HEK293T (cell line): ENCODE data around the gene GPR137B.
"Not testable (repeated sequence)": the region's sequence is repeated elsewhere in the genome, so short reads cannot be mapped to it uniquely, and the experiment has no call there.

Experiments
- CTCF ChIA-PET: fragments of 350-600 bp; formaldehyde crosslinking; extraction: SDS; loops from one replicate; lab custom pipeline; 2021; ENCODE audit warnings: antibody characterized with exemption, inconsistent platforms; lab: Yijun Ruan, JAX
- POLR2A ChIA-PET: fragments of 350-600 bp; formaldehyde crosslinking; extraction: SDS; loops from one replicate; lab custom pipeline; 2020; ENCODE audit warnings: antibody characterized with exemption, inconsistent platforms; lab: Yijun Ruan, JAX
- DNase-seq: peaks from one replicate; pipeline ENCODE4 v3.0.0; 2012; ENCODE audit warnings: mixed read lengths; ENCODE audit errors: extremely low spot score
- ARNT ChIP-seq: fragments of 450-650 bp; IDR thresholded peaks from 2 replicates; pipeline ENCODE4 v1.6.1; 2017; ENCODE audit warnings: mild to moderate bottlenecking
- BHLHE40 ChIP-seq: fragments of 450-650 bp; IDR thresholded peaks from 2 replicates; pipeline ENCODE4 v1.6.1; 2016; ENCODE audit warnings: mild to moderate bottlenecking, moderate library complexity, borderline replicate concordance
- CTBP1 ChIP-seq: fragments of 450-650 bp; IDR thresholded peaks from 2 replicates; pipeline ENCODE4 v1.6.1; 2016; ENCODE audit warnings: borderline replicate concordance
- ELF4 ChIP-seq: fragments of 450-650 bp; IDR thresholded peaks from 2 replicates; pipeline ENCODE4 v1.6.1; 2017; ENCODE audit warnings: antibody characterized with exemption
- FOXA1 ChIP-seq: fragments of 450-650 bp; IDR thresholded peaks from 2 replicates; pipeline ENCODE4 v1.6.1; 2016; ENCODE audit warnings: mild to moderate bottlenecking
- FOXK2 ChIP-seq: fragments of 450-650 bp; IDR thresholded peaks from 2 replicates; pipeline ENCODE4 v1.6.1; 2016; ENCODE audit warnings: mild to moderate bottlenecking
- FOXM1 ChIP-seq: fragments of 450-650 bp; IDR thresholded peaks from 2 replicates; pipeline ENCODE4 v1.6.1; 2017; ENCODE audit warnings: mild to moderate bottlenecking, borderline replicate concordance
- HDGF ChIP-seq: fragments of 450-650 bp; IDR thresholded peaks from 2 replicates; pipeline ENCODE4 v1.6.1; 2017; ENCODE audit warnings: antibody characterized with exemption, borderline replicate concordance
- L3MBTL2 ChIP-seq: fragments of 450-650 bp; conservative IDR thresholded peaks from 2 replicates; pipeline ENCODE4 v1.6.1; 2016; ENCODE audit warnings: mild to moderate bottlenecking
- LEF1 ChIP-seq: fragments of 450-650 bp; IDR thresholded peaks from 2 replicates; pipeline ENCODE4 v1.6.1; 2017; ENCODE audit warnings: mild to moderate bottlenecking, borderline replicate concordance
- NFRKB ChIP-seq: fragments of 450-650 bp; IDR thresholded peaks from 2 replicates; pipeline ENCODE4 v1.6.1; 2016; ENCODE audit warnings: mild to moderate bottlenecking, moderate library complexity
- SP1 ChIP-seq: fragments of 450-650 bp; IDR thresholded peaks from 2 replicates; pipeline ENCODE4 v1.6.1; 2017
- SUZ12 ChIP-seq: fragments of 450-650 bp; IDR thresholded peaks from 2 replicates; pipeline ENCODE4 v1.6.1; 2016; ENCODE audit warnings: mild to moderate bottlenecking
- TARDBP ChIP-seq: fragments of 450-650 bp; IDR thresholded peaks from 2 replicates; pipeline ENCODE4 v1.6.1; 2016
- ZNF384 ChIP-seq: fragments of 450-650 bp; IDR thresholded peaks from 2 replicates; pipeline ENCODE4 v1.6.1; 2016
- TF ChIP-seq, protein P1 (sequence below): fragments of 450-650 bp; IDR thresholded peaks from 2 replicates; pipeline ENCODE4 v1.6.1; 2016

Gene GPR137B

GRCh38 chr1:236175642-236176336 lies 33.5 kb downstream of the GPR137B start:
- CTCF ChIA-PET = interaction anchor here (0.6 kb wide), 1 partner anchor 178 kb away, joined by 4 read pairs; no protein-coding TSS in a partner anchor
- POLR2A ChIA-PET = no interaction called here
- DNase-seq = no peak
- TF ChIP-seq CTBP1 (no peak), SUZ12 (no peak), ZNF384 (no peak), ARNT (no peak), NFRKB (no peak), ELF4 (no peak), LEF1 (no peak), FOXM1 (no peak), BHLHE40 (no peak), L3MBTL2 (no peak), FOXA1 (no peak), FOXK2 (no peak), SP1 (no peak), HDGF (no peak)
- TF ChIP-seq, protein P1, sequence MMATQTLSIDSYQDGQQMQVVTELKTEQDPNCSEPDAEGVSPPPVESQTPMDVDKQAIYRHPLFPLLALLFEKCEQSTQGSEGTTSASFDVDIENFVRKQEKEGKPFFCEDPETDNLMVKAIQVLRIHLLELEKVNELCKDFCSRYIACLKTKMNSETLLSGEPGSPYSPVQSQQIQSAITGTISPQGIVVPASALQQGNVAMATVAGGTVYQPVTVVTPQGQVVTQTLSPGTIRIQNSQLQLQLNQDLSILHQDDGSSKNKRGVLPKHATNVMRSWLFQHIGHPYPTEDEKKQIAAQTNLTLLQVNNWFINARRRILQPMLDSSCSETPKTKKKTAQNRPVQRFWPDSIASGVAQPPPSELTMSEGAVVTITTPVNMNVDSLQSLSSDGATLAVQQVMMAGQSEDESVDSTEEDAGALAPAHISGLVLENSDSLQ = no peak

DNA sequence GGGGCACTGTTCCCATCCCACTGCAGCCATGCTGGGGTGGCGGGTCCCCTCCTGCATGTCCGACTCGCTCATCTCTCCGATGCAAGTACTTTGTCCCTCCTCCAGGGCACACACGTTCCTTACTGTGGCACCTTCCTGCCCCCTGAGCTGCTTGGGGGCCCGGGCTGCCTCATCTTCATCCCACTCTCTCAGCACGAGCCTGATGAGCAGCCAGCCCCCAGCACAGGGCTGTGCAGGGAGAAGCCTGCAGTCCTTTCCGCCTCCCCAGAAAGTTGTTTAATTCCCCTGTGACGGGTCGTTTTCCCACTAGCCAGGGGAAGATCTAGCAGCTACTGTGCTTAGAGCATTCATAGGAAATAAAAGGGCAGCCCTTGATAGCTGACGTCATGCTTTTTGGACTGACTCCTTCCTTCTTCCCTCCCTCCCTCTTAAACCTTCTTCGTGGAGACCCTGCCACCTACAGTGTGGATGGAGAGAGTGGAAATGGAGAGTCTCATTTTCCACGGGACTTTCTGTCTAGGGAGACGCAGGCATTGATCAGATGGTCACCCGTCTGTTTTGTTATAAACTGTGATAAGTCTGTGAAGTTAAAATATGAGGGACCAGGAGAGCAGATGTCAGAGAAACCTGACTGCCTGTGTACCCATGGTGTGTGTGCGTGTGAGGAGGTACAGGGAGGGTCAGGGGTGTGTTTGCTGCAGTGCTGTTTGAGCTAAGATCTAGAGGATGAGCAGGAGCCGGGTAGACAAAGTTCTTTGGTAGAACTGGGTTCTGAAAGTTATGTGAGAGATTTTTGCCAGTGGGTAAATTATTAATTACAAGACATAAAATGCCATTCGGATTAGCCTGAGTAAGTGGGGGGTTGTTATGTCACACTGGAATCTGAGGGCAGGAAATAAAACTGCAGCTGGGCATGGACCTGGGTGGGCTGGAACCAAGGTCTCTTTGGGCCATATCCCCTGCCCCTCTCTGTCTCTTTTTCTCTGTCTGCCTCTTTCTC lies 34.3 kb downstream of the GPR137B start:
- POLR2A ChIA-PET = no interaction called here
- no peak for DNase-seq
- TF ChIP-seq SUZ12 (no peak), TARDBP (no peak), FOXA1 (no peak), L3MBTL2 (no peak), BHLHE40 (no peak), FOXM1 (no peak), SP1 (no peak), LEF1 (no peak), CTBP1 (no peak)
- TF ChIP-seq, protein P1 = no peak
- CTCF ChIA-PET = interaction anchor here (0.6 kb wide), 1 partner anchor 177 kb away, joined by 4 read pairs; no protein-coding TSS in a partner anchor

DNA sequence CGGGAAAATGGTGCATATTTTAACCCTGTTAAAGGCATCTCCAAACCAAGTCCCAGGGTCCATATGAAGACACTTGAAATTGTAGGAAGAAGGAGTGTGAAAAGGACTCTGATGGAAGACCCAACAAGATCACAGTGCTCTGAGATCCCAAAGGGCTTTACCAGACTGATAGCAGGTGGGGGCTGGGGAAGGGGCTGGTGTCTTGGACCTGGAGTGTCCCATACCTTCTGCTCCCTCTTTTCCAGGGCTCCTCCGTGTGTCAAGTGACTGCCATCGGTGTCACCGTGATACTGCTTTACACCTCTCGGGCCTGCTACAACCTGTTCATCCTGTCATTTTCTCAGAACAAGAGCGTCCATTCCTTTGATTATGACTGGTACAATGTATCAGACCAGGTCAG lies 37.3 kb downstream of the GPR137B start:
- POLR2A ChIA-PET = no interaction called here
- CTCF ChIA-PET = no interaction called here
- DNase-seq = no peak
- TF ChIP-seq BHLHE40 (no peak), FOXM1 (no peak), HDGF (no peak)

DNA sequence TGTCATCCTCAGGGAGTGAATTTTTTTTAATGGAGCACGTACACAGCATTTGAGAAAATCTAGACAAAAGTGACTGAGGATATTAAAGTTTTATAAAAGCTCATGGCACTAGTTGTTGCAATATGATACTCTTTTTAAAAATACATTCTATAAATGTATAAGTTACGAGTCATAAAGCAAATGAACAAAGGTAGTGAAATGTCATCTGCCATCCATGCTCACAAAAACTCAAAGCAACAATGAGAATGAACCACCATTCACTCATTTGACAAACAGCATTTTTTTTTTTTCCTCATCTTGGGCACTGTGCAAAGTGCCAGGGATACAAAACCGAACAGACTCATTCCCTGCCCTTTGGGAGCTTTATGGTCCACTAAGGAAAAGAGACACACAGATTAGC lies 38.7 kb downstream of the GPR137B start:
- POLR2A ChIA-PET = no interaction called here
- CTCF ChIA-PET = no interaction called here
- TF ChIP-seq BHLHE40 = no peak
- TF ChIP-seq FOXA1 = no peak
- no peak for TF ChIP-seq NFRKB
- TF ChIP-seq ZNF384 = no peak
- no peak for DNase-seq

DNA sequence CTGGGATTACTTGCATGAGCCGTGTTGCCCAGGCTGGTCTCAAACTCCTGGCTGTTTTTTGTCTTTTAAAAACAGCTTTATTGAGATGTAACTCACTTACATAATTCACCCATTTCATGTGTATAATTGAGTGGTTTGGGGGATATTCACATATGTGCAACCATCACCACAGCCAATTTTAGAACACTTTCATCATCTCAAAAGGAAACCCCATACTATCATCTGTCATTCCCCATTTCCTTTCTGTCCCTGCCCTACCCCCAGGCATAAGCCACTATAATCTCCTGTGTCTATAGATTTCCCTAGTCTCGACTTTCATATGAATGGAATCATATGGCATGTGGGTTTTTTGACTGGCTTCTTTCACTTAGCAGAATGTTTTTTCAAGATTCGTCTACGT lies 43.3 kb downstream of the GPR137B start:
- POLR2A ChIA-PET = no interaction called here
- TF ChIP-seq HDGF = no peak
- CTCF ChIA-PET = no interaction called here
- no peak for DNase-seq

DNA sequence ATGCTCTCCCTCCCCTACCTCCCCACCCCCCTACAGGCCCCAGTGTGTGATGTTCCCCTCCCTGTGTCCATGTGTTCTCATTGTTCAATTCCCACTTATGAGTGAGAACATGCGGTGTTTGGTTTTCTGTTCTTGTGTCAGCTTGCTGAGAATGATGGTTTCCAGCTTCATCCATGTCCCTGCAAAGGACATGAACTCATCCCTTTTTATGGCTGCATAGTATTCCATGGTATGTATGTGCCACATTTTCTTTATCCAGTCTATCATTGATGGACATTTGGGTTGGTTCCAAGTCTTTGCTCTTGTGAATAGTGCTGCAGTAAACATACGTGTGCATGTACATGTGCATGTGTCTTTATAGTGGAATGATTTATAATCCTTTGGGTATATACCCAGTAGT lies 44.1 kb downstream of the GPR137B start:
- POLR2A ChIA-PET, DNase-seq, CTCF ChIA-PET: not testable (repeated sequence)

GRCh38 chr1:236188084-236188483 lies 45.7 kb downstream of the GPR137B start:
- DNase-seq = not testable (repeated sequence)
- CTCF ChIA-PET = interaction anchor here (1.1 kb wide), 1 partner anchor 19 kb away, joined by 4 read pairs; no protein-coding TSS in a partner anchor

DNA sequence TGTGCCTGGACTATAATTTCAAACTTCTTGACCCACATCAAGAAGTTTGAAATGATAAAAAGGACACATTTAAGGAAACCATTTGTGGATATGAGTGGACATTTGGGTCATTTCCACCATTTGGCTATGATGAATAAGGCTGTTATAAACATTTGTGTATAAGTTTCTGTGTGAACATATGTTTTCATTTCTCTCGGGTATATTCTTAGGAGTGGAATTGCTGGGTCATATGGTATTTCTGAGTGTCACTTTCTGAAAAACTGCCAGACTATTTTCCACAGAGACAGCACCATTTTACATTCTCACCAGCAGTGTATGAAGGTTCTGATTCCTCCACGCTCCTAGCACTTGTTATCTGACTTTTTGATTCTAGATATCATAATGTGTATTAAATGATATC lies 50.8 kb downstream of the GPR137B start:
- ChIA-PET POLR2A (no interaction called here), CTCF (no interaction called here)
- no peak for TF ChIP-seq ZNF384
- TF ChIP-seq LEF1 = no peak
- TF ChIP-seq FOXA1 = no peak
- TF ChIP-seq HDGF = no peak
- TF ChIP-seq ARNT = no peak
- TF ChIP-seq FOXM1 = no peak
- TF ChIP-seq L3MBTL2 = no peak
- no peak for TF ChIP-seq SP1
- no peak for TF ChIP-seq BHLHE40
- no peak for TF ChIP-seq FOXK2
- no peak for TF ChIP-seq ELF4
- TF ChIP-seq TARDBP = no peak
- TF ChIP-seq, protein P1 = no peak
- no peak for TF ChIP-seq SUZ12
- TF ChIP-seq CTBP1 = no peak
- no peak for TF ChIP-seq NFRKB
- no peak for DNase-seq

More at GRCh38 chr1:236188084-236188483, 45.7 kb downstream of the GPR137B start:
- POLR2A ChIA-PET = not testable (repeated sequence)
